GM12873 (cell line): ENCODE data around the gene STAMBP.

ENCODE experiments used
- CTCF ChIP-seq: IDR thresholded peaks from 2 replicates; pipeline ENCODE4 v1.5.1; 2012; ENCODE audit warnings: low read depth, mild to moderate bottlenecking, moderate library complexity, low read length, control low read depth; ENCODE audit not compliant: insufficient read depth; ENCODE audit errors: missing control alignments

Gene STAMBP

GRCh38 chr2:73892631-73893329 lies 64.0 kb downstream of the STAMBP start, which contains the start of gene ACTG2:
Gene ACTG2, plus strand, starts transcription at chr2:73893008. Its CDS starts 8,304 bp downstream, at chr2:73901312.
- no peak for TF ChIP-seq CTCF

GRCh38 chr2:73893764-73894474 lies 65.2 kb downstream of the STAMBP start:
- TF ChIP-seq CTCF = no peak

- no peak for TF ChIP-seq CTCF
Observed at GRCh38 chr2:73894475-73894850, 65.7 kb downstream of the STAMBP start.

GRCh38 chr2:73894877-73895276 lies 66.1 kb downstream of the STAMBP start:
- no peak for TF ChIP-seq CTCF

GRCh38 chr2:73895473-73895872 lies 66.7 kb downstream of the STAMBP start:
- no peak for TF ChIP-seq CTCF

- TF ChIP-seq CTCF = no peak
Observed at GRCh38 chr2:73896362-73897239, 67.8 kb downstream of the STAMBP start.

- TF ChIP-seq CTCF = no peak
Observed at GRCh38 chr2:73897240-73897583, 68.5 kb downstream of the STAMBP start.
